BLaER1 treated with 17β-estradiol and CSF1 and Interleukin-3, amounts not matched to agents 10 nM and 100 nM (cell line): ENCODE measurements around the gene PIR.
A peak's percentile ranks its signal among the peaks of the same experiment; 100 is the strongest.

Experiments used
- H3K27ac ChIP-seq, 11 experiments: shearing (Covaris generic); formaldehyde crosslinking; 2 replicates each; pipeline ENCODE4 v1.8.1; 2022
- H3K27me3 ChIP-seq, 11 experiments: shearing (Covaris generic); formaldehyde crosslinking; 2 replicates each; pipeline ENCODE4 v1.8.1; 2022
- H3K36me3 ChIP-seq, 11 experiments: shearing (Covaris generic); formaldehyde crosslinking; 2 replicates each; pipeline ENCODE4 v1.8.1; 2022
- H3K4me1 ChIP-seq, 10 experiments: shearing (Covaris generic); formaldehyde crosslinking; 2 replicates each; pipeline ENCODE4 v1.8.1; 2022
- H3K4me2 ChIP-seq, 11 experiments: shearing (Covaris generic); formaldehyde crosslinking; 2 replicates each; pipeline ENCODE4 v1.8.1; 2022
- H3K4me3 ChIP-seq, 10 experiments: shearing (Covaris generic); formaldehyde crosslinking; 2 replicates each; pipeline ENCODE4 v1.8.1; 2022
- H3K9ac ChIP-seq, 11 experiments: shearing (Covaris generic); formaldehyde crosslinking; 2 replicates each; pipeline ENCODE4 v1.8.1; 2022
- H3K9me3 ChIP-seq, 11 experiments: shearing (Covaris generic); formaldehyde crosslinking; replicated peaks in 1 of 11; 2 replicates each; pipeline ENCODE4 v1.8.1; 2022
- H4K20me1 ChIP-seq, 11 experiments: shearing (Covaris generic); formaldehyde crosslinking; 2 replicates each; pipeline ENCODE4 v1.8.1; 2022
- Cebpa-rat ChIP-seq, 11 experiments: shearing (Covaris generic); IDR thresholded peaks; 2 replicates each; pipeline ENCODE4 v1.8.1; 2022

PIR gene

GRCh38 chrX:15437724-15438123 lies 55.4 kb downstream of the PIR start:
- peaks cover 89 to 100% (median 98%) of the 10 kb centered on the region in 11 experiments for H3K27me3 ChIP-seq
- H3K27ac ChIP-seq: no peak overlapping the region
- peaks cover 0 to 5% (median 0%) of the 10 kb centered on the region in 11 experiments; a peak in 1 of 22 replicates for H3K9me3 ChIP-seq
- no peak overlapping the region for H3K9ac ChIP-seq
- H3K4me2 ChIP-seq: no peak overlapping the region
- H3K4me1 ChIP-seq: peaks cover 0 to 13% (median 0%) of the 10 kb centered on the region in 10 experiments; a peak in 1 of 20 replicates
- peak in 3 of 11 experiments; percentile 16 to 66 (median 46); a peak in 3 of 22 replicates for TF ChIP-seq Cebpa-rat (IDR thresholded peaks at IDR 0.05)
- no peaks in the 10 kb centered on the region for H3K36me3 ChIP-seq
- H4K20me1 ChIP-seq: peaks cover 0 to 4% (median 0%) of the 10 kb centered on the region in 11 experiments; a peak in 1 of 22 replicates
- no peak overlapping the region for H3K4me3 ChIP-seq

GRCh38 chrX:15435836-15436619 lies 57.1 kb downstream of the PIR start:
- H3K27me3 ChIP-seq: peaks cover 84 to 100% (median 97%) of the 10 kb centered on the region in 11 experiments
- no peak overlapping the region for H3K4me3 ChIP-seq
- H3K9me3 ChIP-seq: peaks cover 0 to 5% (median 0%) of the 10 kb centered on the region in 11 experiments; a peak in 1 of 22 replicates
- no peak overlapping the region for H3K4me2 ChIP-seq
- TF ChIP-seq Cebpa-rat (IDR thresholded peaks at IDR 0.05): no peak
- H3K36me3 ChIP-seq: no peaks in the 10 kb centered on the region
- H3K27ac ChIP-seq: no peak overlapping the region
- H4K20me1 ChIP-seq: 0 out of 22 replicates have a peak, but pooled peaks cover 0 to 4% (median 0%) of the 10 kb centered on the region in 11 experiments
- peaks cover 0 to 13% (median 0%) of the 10 kb centered on the region in 10 experiments; a peak in 1 of 20 replicates for H3K4me1 ChIP-seq
- H3K9ac ChIP-seq: no peak overlapping the region

- Histone ChIP-seq H3K36me3 (no peaks in the 10 kb centered on the region), H4K20me1 (0 out of 22 replicates have a peak, but pooled peaks cover 0 to 4% (median 0%) of the 10 kb centered on the region in 11 experiments), H3K9ac (no peak overlapping the region), H3K9me3 (peaks cover 0 to 5% (median 0%) of the 10 kb centered on the region in 11 experiments; a peak in 1 of 22 replicates), H3K4me2 (no peak overlapping the region), H3K27me3 (peaks cover 84 to 100% (median 97%) of the 10 kb centered on the region in 11 experiments), H3K4me3 (no peak overlapping the region), H3K4me1 (peaks cover 0 to 18% (median 0%) of the 10 kb centered on the region in 10 experiments; a peak in 2 of 20 replicates), H3K27ac (no peak overlapping the region)
- no peak for TF ChIP-seq Cebpa-rat (IDR thresholded peaks at IDR 0.05)
These were observed 58.9 kb downstream of the PIR start for GRCh38 chrX:15434205-15434604.

GRCh38 chrX:15430584-15430983 lies 62.5 kb downstream of the PIR start:
- TF ChIP-seq Cebpa-rat (IDR thresholded peaks at IDR 0.05): no peak
- peaks cover 83 to 100% (median 94%) of the 10 kb centered on the region in 11 experiments for H3K27me3 ChIP-seq

GRCh38 chrX:15430076-15430475 lies 63.1 kb downstream of the PIR start:
- Histone ChIP-seq H3K4me3 (no peak overlapping the region), H3K27ac (no peak overlapping the region), H3K4me1 (peaks cover 0 to 5% (median 0%) of the 10 kb centered on the region in 10 experiments; a peak in 1 of 20 replicates), H3K4me2 (0 out of 22 replicates have a peak overlapping the region, but pooled peaks of 1 of the 11 experiments have one; percentile 5), H3K36me3 (no peaks in the 10 kb centered on the region), H3K9ac (no peak overlapping the region), H3K9me3 (no peaks in the 10 kb centered on the region; a peak in 1 of 22 replicates), H3K27me3 (peaks cover 83 to 100% (median 94%) of the 10 kb centered on the region in 11 experiments), H4K20me1 (no peaks in the 10 kb centered on the region)
- TF ChIP-seq Cebpa-rat (IDR thresholded peaks at IDR 0.05): no peak

More at GRCh38 chrX:15430584-15430983, 62.5 kb downstream of the PIR start:
- peaks cover 0 to 4% (median 0%) of the 10 kb centered on the region in 11 experiments; a peak in 1 of 22 replicates for H3K9me3 ChIP-seq
- no peaks in the 10 kb centered on the region for H4K20me1 ChIP-seq
- H3K4me2 ChIP-seq: 0 out of 22 replicates have a peak overlapping the region, but pooled peaks of 1 of the 11 experiments have one; percentile 5
- no peak overlapping the region for H3K9ac ChIP-seq
- H3K27ac ChIP-seq: no peak overlapping the region
- no peaks in the 10 kb centered on the region for H3K36me3 ChIP-seq
- peaks cover 0 to 5% (median 0%) of the 10 kb centered on the region in 10 experiments; a peak in 1 of 20 replicates for H3K4me1 ChIP-seq
- no peak overlapping the region for H3K4me3 ChIP-seq

GRCh38 chrX:15425024-15425423 lies 68.1 kb downstream of the PIR start:
- H3K27me3 ChIP-seq: peaks cover 85 to 100% (median 94%) of the 10 kb centered on the region in 11 experiments
- H3K9ac ChIP-seq: no peak overlapping the region
- no peak overlapping the region for H3K4me3 ChIP-seq
- H3K27ac ChIP-seq: no peak overlapping the region
- H3K9me3 ChIP-seq: peaks cover 0 to 16% (median 4%) of the 10 kb centered on the region in 11 experiments; a peak in 8 of 22 replicates
- no peaks in the 10 kb centered on the region for H3K36me3 ChIP-seq
- no peak for TF ChIP-seq Cebpa-rat (IDR thresholded peaks at IDR 0.05)
- H4K20me1 ChIP-seq: no peaks in the 10 kb centered on the region; a peak in 1 of 22 replicates
- H3K4me2 ChIP-seq: no peak overlapping the region
- peaks cover 0 to under 1% (median 0%) of the 10 kb centered on the region in 10 experiments; a peak in 1 of 20 replicates for H3K4me1 ChIP-seq

- Histone ChIP-seq H3K4me1 (no peaks in the 10 kb centered on the region), H3K4me3 (no peak overlapping the region), H3K9ac (no peak overlapping the region), H3K9me3 (peaks cover 9 to 47% (median 15%) of the 10 kb centered on the region in 11 experiments; a peak in 17 of 22 replicates), H3K27ac (no peak overlapping the region), H3K36me3 (no peaks in the 10 kb centered on the region), H4K20me1 (no peaks in the 10 kb centered on the region; a peak in 1 of 22 replicates), H3K4me2 (no peak overlapping the region), H3K27me3 (peaks cover 92 to 100% (median 97%) of the 10 kb centered on the region in 11 experiments)
- no peak for TF ChIP-seq Cebpa-rat (IDR thresholded peaks at IDR 0.05)
These were observed 74.4 kb downstream of the PIR start for GRCh38 chrX:15418707-15419181.

- H3K4me2 ChIP-seq: no peak overlapping the region
- H3K36me3 ChIP-seq: no peaks in the 10 kb centered on the region
- peaks cover 9 to 43% (median 15%) of the 10 kb centered on the region in 11 experiments; a peak in 17 of 22 replicates for H3K9me3 ChIP-seq
- H4K20me1 ChIP-seq: no peaks in the 10 kb centered on the region; a peak in 1 of 22 replicates
- H3K27me3 ChIP-seq: peaks cover 92 to 100% (median 97%) of the 10 kb centered on the region in 11 experiments
- no peaks in the 10 kb centered on the region for H3K4me1 ChIP-seq
- no peak for TF ChIP-seq Cebpa-rat (IDR thresholded peaks at IDR 0.05)
- H3K4me3 ChIP-seq: no peak overlapping the region
- no peak overlapping the region for H3K27ac ChIP-seq
- no peak overlapping the region for H3K9ac ChIP-seq
These were observed 75.0 kb downstream of the PIR start for GRCh38 chrX:15418041-15418706.
